H9 (cell line): ENCODE results near the gene CKM. TPM values are rescaled to one million over a fixed set of nuclear protein-coding genes. Genes with fewer than 3 reads are reported as not detected.

ENCODE experiments used
- DNase-seq: peaks from one replicate; pipeline ENCODE4 v3.0.0-alpha.2; 2017
- H2AFZ ChIP-seq: one replicate; pipeline ENCODE4 v1.6.1; 2013; ENCODE audit warnings: mild to moderate bottlenecking, low read length, control low read depth, moderate library complexity
- H2AK5ac ChIP-seq: 2 replicates; pipeline ENCODE4 v1.6.1; 2013; ENCODE audit warnings: low read length, control low read depth, mixed read lengths; ENCODE audit not compliant: insufficient read length
- H2BK120ac ChIP-seq: one replicate; pipeline ENCODE4 v1.6.1; 2013; ENCODE audit warnings: low read depth, mild to moderate bottlenecking, low read length, control low read depth, inconsistent platforms; ENCODE audit not compliant: poor library complexity, severe bottlenecking
- H2BK12ac ChIP-seq: 2 replicates; pipeline ENCODE4 v1.6.1; 2013; ENCODE audit warnings: low read length, control low read depth, mixed read lengths, low read depth; ENCODE audit not compliant: insufficient read length
- H2BK15ac ChIP-seq: 2 replicates; pipeline ENCODE4 v1.6.1; 2013; ENCODE audit warnings: low read depth, low read length, control low read depth
- H2BK20ac ChIP-seq: one replicate; pipeline ENCODE4 v1.6.1; 2013; ENCODE audit warnings: low read depth, mild to moderate bottlenecking, low read length, control low read depth, inconsistent platforms; ENCODE audit not compliant: poor library complexity, severe bottlenecking
- H2BK5ac ChIP-seq: 2 replicates; pipeline ENCODE4 v1.6.1; 2013; ENCODE audit warnings: low read length, control low read depth, mixed read lengths; ENCODE audit not compliant: insufficient read length
- H3K14ac ChIP-seq: 2 replicates; pipeline ENCODE4 v1.6.1; 2013; ENCODE audit warnings: low read length, control low read depth; ENCODE audit not compliant: insufficient read depth
- H3K18ac ChIP-seq: 2 replicates; pipeline ENCODE4 v1.6.1; 2013; ENCODE audit warnings: low read depth, mild to moderate bottlenecking, mixed read lengths, low read length, control low read depth; ENCODE audit not compliant: insufficient read length
- H3K23ac ChIP-seq: 2 replicates; pipeline ENCODE4 v1.6.1; 2013; ENCODE audit warnings: low read length, control low read depth, mixed read lengths, low read depth; ENCODE audit not compliant: insufficient read length
- H3K23me2 ChIP-seq: 2 replicates; pipeline ENCODE4 v1.6.1; 2013; ENCODE audit warnings: low read depth, mild to moderate bottlenecking, mixed read lengths, low read length, control low read depth; ENCODE audit not compliant: insufficient read length, poor library complexity, severe bottlenecking
- H3K27ac ChIP-seq: 2 replicates; pipeline ENCODE4 v1.5.1; 2013; ENCODE audit warnings: low read length, control low read depth, mixed read lengths, low read depth; ENCODE audit not compliant: insufficient read length
- H3K27me3 ChIP-seq: 2 replicates; pipeline ENCODE4 v1.6.1; 2013; ENCODE audit warnings: low read length, control low read depth, inconsistent platforms; ENCODE audit not compliant: insufficient read depth
- H3K4ac ChIP-seq: 2 replicates; pipeline ENCODE4 v1.6.1; 2013; ENCODE audit warnings: low read depth, mild to moderate bottlenecking, control low read depth, inconsistent platforms, low read length, moderate library complexity
- H3K4me1 ChIP-seq: 2 replicates; pipeline ENCODE4 v1.6.1; 2013; ENCODE audit warnings: low read length, control low read depth, inconsistent platforms; ENCODE audit not compliant: insufficient read depth
- H3K4me2 ChIP-seq: 2 replicates; pipeline ENCODE4 v1.6.1; 2013; ENCODE audit warnings: low read length, control low read depth, mixed read lengths; ENCODE audit not compliant: insufficient read length, insufficient read depth
- H3K56ac ChIP-seq: 2 replicates; pipeline ENCODE4 v1.6.1; 2013; ENCODE audit warnings: low read depth, mild to moderate bottlenecking, mixed read lengths, low read length, control low read depth; ENCODE audit not compliant: insufficient read length
- H3K79me1 ChIP-seq: 2 replicates; pipeline ENCODE4 v1.6.1; 2013; ENCODE audit warnings: low read depth, mild to moderate bottlenecking, moderate library complexity, low read length, control low read depth, inconsistent platforms; ENCODE audit not compliant: insufficient read depth, poor library complexity, severe bottlenecking
- H3K79me2 ChIP-seq: 2 replicates; pipeline ENCODE4 v1.6.1; 2013; ENCODE audit warnings: low read length, control low read depth, inconsistent platforms; ENCODE audit not compliant: insufficient read depth
- H3K9ac ChIP-seq: 2 replicates; pipeline ENCODE4 v1.6.1; 2013; ENCODE audit warnings: low read length, control low read depth, mixed read lengths; ENCODE audit not compliant: insufficient read length; ENCODE audit errors: extremely low read depth
- H3K9me3 ChIP-seq: one replicate; pipeline ENCODE4 v1.6.1; 2013; ENCODE audit warnings: low read depth, low read length, inconsistent platforms; ENCODE audit not compliant: control insufficient read depth
- H3T11ph ChIP-seq: one replicate; pipeline ENCODE4 v1.6.1; 2013; ENCODE audit warnings: mild to moderate bottlenecking, low read length, control low read depth, inconsistent platforms
- H4K20me1 ChIP-seq: one replicate; pipeline ENCODE4 v1.6.1; 2013; ENCODE audit not compliant: control insufficient read depth, insufficient read length, insufficient read depth
- H4K5ac ChIP-seq: 2 replicates; pipeline ENCODE4 v1.6.1; 2013; ENCODE audit warnings: low read depth, mild to moderate bottlenecking, mixed read lengths, low read length, control low read depth; ENCODE audit not compliant: insufficient read length
- H4K8ac ChIP-seq: replicated peaks from 2 replicates; pipeline ENCODE4 v1.6.1; 2013; ENCODE audit warnings: low read length, control low read depth, mixed read lengths, low read depth; ENCODE audit not compliant: insufficient read length
- H4K91ac ChIP-seq: 2 replicates; pipeline ENCODE4 v1.6.1; 2013; ENCODE audit warnings: low read depth, mild to moderate bottlenecking, moderate library complexity, mixed read lengths, low read length, control low read depth; ENCODE audit not compliant: insufficient read length
- H3K27ac Mint-ChIP-seq, 3 experiments: 2 replicates in 2 of 3; 3 replicates in 1 of 3; pipeline ENCODE4 v1.8.0; 2020 to 2021; ENCODE audit warnings: mixed read lengths in 3 of 3, mild to moderate bottlenecking in 1 of 3, moderate library complexity in 1 of 3
- H3K27me3 Mint-ChIP-seq: 2 replicates; pipeline ENCODE4 v1.8.0; 2021; ENCODE audit warnings: low read depth, mild to moderate bottlenecking, moderate library complexity, mixed read lengths
- H3K36me3 Mint-ChIP-seq, 3 experiments: 2 replicates in 2 of 3; 3 replicates in 1 of 3; pipeline ENCODE4 v1.8.0; 2020 to 2021; ENCODE audit warnings: low read depth in 3 of 3, mixed read lengths in 3 of 3; ENCODE audit not compliant: insufficient read depth in 1 of 3
- H3K4me1 Mint-ChIP-seq, 2 experiments: 2 replicates each; pipeline ENCODE4 v1.8.0; 2020; ENCODE audit warnings: mixed read lengths in 2 of 2
- H3K4me3 Mint-ChIP-seq, 2 experiments: 2 replicates in 1 of 2; 3 replicates in 1 of 2; pipeline ENCODE4 v1.8.0; 2020 to 2021; ENCODE audit warnings: mild to moderate bottlenecking in 2 of 2, mixed read lengths in 2 of 2, moderate library complexity in 1 of 2
- H3K9me3 Mint-ChIP-seq, 2 experiments: 2 replicates in 1 of 2; 3 replicates in 1 of 2; pipeline ENCODE4 v1.8.0; 2020; ENCODE audit warnings: mild to moderate bottlenecking in 2 of 2, mixed read lengths in 2 of 2, moderate library complexity in 1 of 2
- CTCF ChIP-seq: fragments of 200-600 bp; sonication (generic); conservative IDR thresholded peaks from 3 replicates; pipeline ENCODE4 v1.8.0; 2021; ENCODE audit warnings: antibody characterized with exemption, mild to moderate bottlenecking
- WGBS: extraction: QIAGEN DNeasy Blood & Tissue Kit; methylation state at CpG from one replicate; pipeline ENCODE4 v1.1.7; 2013; ENCODE audit warnings: missing lambda C conversion rate, low lambda C conversion rate, mixed read lengths; ENCODE audit not compliant: insufficient read length; ENCODE audit errors: extremely low coverage; 5-methylcytosine and 5-hydroxymethylcytosine counted together
- total RNA-seq: library from RNA; stranded (reverse); gene quantifications from 2 replicates; pipeline ENCODE4 v1.2.1, GENCODE V29; 2021

CKM gene
- total RNA-seq, 1 experiment from 2014 or later: not detected

DNA sequence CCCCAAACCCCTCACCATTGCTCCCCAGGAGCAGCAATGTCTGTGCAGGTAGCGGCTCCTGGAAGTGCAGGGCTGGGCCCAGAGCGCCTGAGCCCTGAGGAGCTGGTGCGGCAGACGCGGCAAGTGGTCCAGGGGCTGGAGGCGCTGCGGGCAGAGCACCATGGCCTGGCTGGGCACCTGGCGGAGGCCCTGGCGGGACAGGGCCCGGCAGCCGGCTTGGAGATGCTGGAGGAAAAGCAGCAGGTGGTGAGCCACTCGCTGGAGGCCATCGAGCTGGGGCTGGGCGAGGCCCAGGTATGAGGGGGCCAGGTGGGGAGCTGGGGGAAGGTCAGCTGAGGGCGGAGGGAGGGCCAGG lies 22.8 kb upstream of the CKM start:
- peaks cover 4% of the 10 kb centered on the region for H3K27me3 ChIP-seq
- no peak overlapping the region for H3K4me3 Mint-ChIP-seq
- no peak overlapping the region for H3K27ac ChIP-seq
- H3K23ac ChIP-seq: no peak overlapping the region
- H3K14ac ChIP-seq: no peak overlapping the region
- no peak overlapping the region for H3K18ac ChIP-seq
- no CpG with 5 or more reads among the region's 15 CpGs for WGBS
- H2AK5ac ChIP-seq: no peak overlapping the region
- TF ChIP-seq CTCF: no peak
- peaks cover 4% of the 10 kb centered on the region for H4K20me1 ChIP-seq
- no peak overlapping the region for H3K9ac ChIP-seq
- H3K4me1 ChIP-seq: 0 out of 2 replicates have a peak, but pooled peaks cover 2% of the 10 kb centered on the region
- H3K4me2 ChIP-seq: no peak overlapping the region
- H3K9me3 Mint-ChIP-seq: no peaks in the 10 kb centered on the region
- no peak overlapping the region for H4K5ac ChIP-seq
- no peak overlapping the region for H4K91ac ChIP-seq
- no peaks in the 10 kb centered on the region for H3K9me3 ChIP-seq
- no peak overlapping the region for H2BK20ac ChIP-seq
- peaks cover 9 to 17% (median 15%) of the 10 kb centered on the region in 3 experiments; a peak in 6 of 7 replicates for H3K36me3 Mint-ChIP-seq
- no peak overlapping the region for H3K4ac ChIP-seq
- H3K79me2 ChIP-seq: no peaks in the 10 kb centered on the region
- H3K79me1 ChIP-seq: no peaks in the 10 kb centered on the region
- H3K23me2 ChIP-seq: peaks cover 10% of the 10 kb centered on the region
- no peak for DNase-seq
- peaks cover 2% of the 10 kb centered on the region for H3K27me3 Mint-ChIP-seq
- H3K27ac Mint-ChIP-seq: no peak overlapping the region; a peak in 1 of 7 replicates
- no peak overlapping the region for H4K8ac ChIP-seq
- no peak overlapping the region for H2AFZ ChIP-seq
- H2BK15ac ChIP-seq: no peak overlapping the region
- no peak overlapping the region for H3K56ac ChIP-seq
- H2BK5ac ChIP-seq: no peak overlapping the region
- H2BK12ac ChIP-seq: no peak overlapping the region
- H3K4me1 Mint-ChIP-seq: peaks cover 8 to 20% of the 10 kb centered on the region in 2 experiments; a peak in 3 of 4 replicates
- no peak overlapping the region for H2BK120ac ChIP-seq
- H3T11ph ChIP-seq: no peak overlapping the region
